ENCODE measurements around the gene TCF12. TPM values are rescaled to one million over a fixed set of nuclear protein-coding genes. Genes with fewer than 3 reads are reported as not detected.
A peak's percentile ranks its signal among the peaks of the same experiment; 100 is the strongest.

TCF12 gene
- polyA plus RNA-seq, 1 donor (not counting 4 experiments of a cell fraction or from before 2014, with no cell fraction given), result 48.3 TPM

DNA sequence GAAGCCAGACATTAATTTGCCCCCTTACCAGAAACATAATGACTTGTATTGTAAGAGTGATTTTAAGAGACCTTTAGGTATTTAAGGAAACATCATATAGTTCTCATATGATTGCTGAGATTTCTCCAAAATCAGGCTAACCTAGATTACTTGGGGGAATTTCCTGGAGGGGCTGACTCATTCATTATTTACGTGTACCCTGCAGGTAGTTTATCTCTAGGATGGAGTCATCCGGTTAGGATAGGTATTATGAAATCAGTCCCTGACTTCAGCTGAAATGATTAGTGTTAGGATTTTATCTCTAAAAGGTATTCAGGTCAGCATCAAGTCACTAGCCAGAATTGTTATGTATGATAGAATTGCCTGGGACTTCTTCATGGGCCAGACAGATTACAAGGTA, 97.5 kb downstream of the TCF12 start:
- Histone ChIP-seq H3K4me3 (ENCODE audit: control insufficient read depth in 2 of 3, extremely low read depth in 1 of 3, insufficient read depth in 2 of 3, low read depth in 1 of 3, low read length in 3 of 3) (no peak overlapping the region), H3K4me1 (ENCODE audit: control insufficient read depth, extremely low read depth, insufficient read depth, low read length) (peaks cover 21% of the 10 kb centered on the region), H3K27ac (ENCODE audit: control insufficient read depth, insufficient read depth, low read length) (peak overlapping the region; percentile 93), H3K79me2 (ENCODE audit: control insufficient read depth, insufficient read depth, low read length) (peaks cover 62% of the 10 kb centered on the region), H3K36me3 (ENCODE audit: control insufficient read depth in 2 of 2, extremely low read depth in 1 of 2, insufficient read depth in 2 of 2, low read length in 2 of 2) (no peaks in the 10 kb centered on the region), H3K27me3 (ENCODE audit: control insufficient read depth, extremely low read depth, insufficient read depth, low read length) (no peaks in the 10 kb centered on the region), H3K9me3 (ENCODE audit: control insufficient read depth, low read depth, low read length) (no peaks in the 10 kb centered on the region), H3K9me1 (ENCODE audit: control insufficient read depth, extremely low read depth, insufficient read depth, low read length) (no peaks in the 10 kb centered on the region), H3K4me2 (ENCODE audit: control insufficient read depth, extremely low read depth, insufficient read depth, low read depth, low read length) (peak overlapping the region; percentile 61), H4K20me1 (ENCODE audit: control insufficient read depth, extremely low read depth, insufficient read depth, low read length) (peaks cover 6% of the 10 kb centered on the region), H3K9ac (ENCODE audit: control insufficient read depth, extremely low read depth, insufficient read depth, low read length) (peak overlapping the region; percentile 49), H2AFZ (ENCODE audit: control insufficient read depth, low read length) (peak overlapping the region; percentile 19)
- no peak for TF ChIP-seq EZH2 (IDR thresholded peaks at IDR 0.05; ENCODE audit: low read length)
- TF ChIP-seq, protein P1, sequence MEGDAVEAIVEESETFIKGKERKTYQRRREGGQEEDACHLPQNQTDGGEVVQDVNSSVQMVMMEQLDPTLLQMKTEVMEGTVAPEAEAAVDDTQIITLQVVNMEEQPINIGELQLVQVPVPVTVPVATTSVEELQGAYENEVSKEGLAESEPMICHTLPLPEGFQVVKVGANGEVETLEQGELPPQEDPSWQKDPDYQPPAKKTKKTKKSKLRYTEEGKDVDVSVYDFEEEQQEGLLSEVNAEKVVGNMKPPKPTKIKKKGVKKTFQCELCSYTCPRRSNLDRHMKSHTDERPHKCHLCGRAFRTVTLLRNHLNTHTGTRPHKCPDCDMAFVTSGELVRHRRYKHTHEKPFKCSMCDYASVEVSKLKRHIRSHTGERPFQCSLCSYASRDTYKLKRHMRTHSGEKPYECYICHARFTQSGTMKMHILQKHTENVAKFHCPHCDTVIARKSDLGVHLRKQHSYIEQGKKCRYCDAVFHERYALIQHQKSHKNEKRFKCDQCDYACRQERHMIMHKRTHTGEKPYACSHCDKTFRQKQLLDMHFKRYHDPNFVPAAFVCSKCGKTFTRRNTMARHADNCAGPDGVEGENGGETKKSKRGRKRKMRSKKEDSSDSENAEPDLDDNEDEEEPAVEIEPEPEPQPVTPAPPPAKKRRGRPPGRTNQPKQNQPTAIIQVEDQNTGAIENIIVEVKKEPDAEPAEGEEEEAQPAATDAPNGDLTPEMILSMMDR (optimal IDR thresholded peaks at IDR 0.05 in 1 of 3, IDR thresholded peaks at IDR 0.05 in 1 of 3, conservative IDR thresholded peaks at IDR 0.05 in 1 of 3; ENCODE audit: extremely low read depth in 1 of 3, insufficient read depth in 2 of 3, low read length in 3 of 3), result no peak
- FAIRE-seq (peak; percentile 75), DNase-seq (ENCODE audit: low read depth, low spot score) (peak; percentile 2)
- dilution Hi-C loops (cut with MboI; ENCODE audit: extremely low pct_ligation_motif_present, low sequenced_read_pairs), result no loop called here

DNA sequence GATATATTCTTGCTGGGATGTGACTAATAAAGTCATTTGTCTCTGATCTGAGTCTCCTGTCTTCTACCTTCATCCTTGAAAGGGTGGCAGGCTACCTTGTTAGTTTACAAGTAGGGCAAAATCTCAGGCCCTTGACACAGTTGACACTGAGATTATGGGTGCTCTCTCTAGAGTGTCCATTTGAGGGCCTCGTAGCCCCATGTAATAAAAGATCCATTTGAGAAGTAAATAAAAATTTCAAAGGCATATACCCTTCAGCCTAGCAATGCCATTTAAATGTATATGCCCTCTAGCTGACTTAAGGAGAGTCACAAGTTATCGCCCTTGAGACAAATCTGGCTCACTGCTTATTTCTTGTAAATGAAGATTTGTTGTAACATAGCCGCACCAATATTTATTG, 98.6 kb downstream of the TCF12 start:
- Histone ChIP-seq H2AFZ (ENCODE audit: control insufficient read depth, low read length) (no peak overlapping the region), H3K4me3 (ENCODE audit: control insufficient read depth in 2 of 3, extremely low read depth in 1 of 3, insufficient read depth in 2 of 3, low read depth in 1 of 3, low read length in 3 of 3) (no peak overlapping the region), H4K20me1 (ENCODE audit: control insufficient read depth, extremely low read depth, insufficient read depth, low read length) (peaks cover 6% of the 10 kb centered on the region), H3K27me3 (ENCODE audit: control insufficient read depth, extremely low read depth, insufficient read depth, low read length) (no peaks in the 10 kb centered on the region), H3K9me3 (ENCODE audit: control insufficient read depth, low read depth, low read length) (no peaks in the 10 kb centered on the region), H3K9me1 (ENCODE audit: control insufficient read depth, extremely low read depth, insufficient read depth, low read length) (no peaks in the 10 kb centered on the region), H3K9ac (ENCODE audit: control insufficient read depth, extremely low read depth, insufficient read depth, low read length) (no peak overlapping the region), H3K4me2 (ENCODE audit: control insufficient read depth, extremely low read depth, insufficient read depth, low read depth, low read length) (no peak overlapping the region), H3K4me1 (ENCODE audit: control insufficient read depth, extremely low read depth, insufficient read depth, low read length) (peaks cover 21% of the 10 kb centered on the region), H3K27ac (ENCODE audit: control insufficient read depth, insufficient read depth, low read length) (peak overlapping the region; percentile 33), H3K79me2 (ENCODE audit: control insufficient read depth, insufficient read depth, low read length) (peaks cover 68% of the 10 kb centered on the region), H3K36me3 (ENCODE audit: control insufficient read depth in 2 of 2, extremely low read depth in 1 of 2, insufficient read depth in 2 of 2, low read length in 2 of 2) (no peaks in the 10 kb centered on the region)
- FAIRE-seq (peak; percentile 57), DNase-seq (ENCODE audit: low read depth, low spot score) (no peak)
- dilution Hi-C loops (cut with MboI; ENCODE audit: extremely low pct_ligation_motif_present, low sequenced_read_pairs), result no loop called here
- TF ChIP-seq, protein P1 (optimal IDR thresholded peaks at IDR 0.05 in 1 of 3, IDR thresholded peaks at IDR 0.05 in 1 of 3, conservative IDR thresholded peaks at IDR 0.05 in 1 of 3; ENCODE audit: extremely low read depth in 1 of 3, insufficient read depth in 2 of 3, low read length in 3 of 3), result peak in 1 of 3 experiments; percentile 3
- no peak for TF ChIP-seq EZH2 (IDR thresholded peaks at IDR 0.05; ENCODE audit: low read length)

Measured in keratinocyte (primary cell).